T-cell (primary cell): Measurements from ENCODE around the gene INTU. TPM values are rescaled to one million over a fixed set of nuclear protein-coding genes. Genes with fewer than 3 reads are reported as not detected.

Source experiments
- ATAC-seq, 4 experiments: fragments of 200-7000 bp in 3 of 4; fragments of 150-1000 bp in 1 of 4; cut with Tn5 transposase; replicated peaks in 1 of 4; 1 replicate in 3 of 4; 2 replicates in 1 of 4; pipeline ENCODE4 v1.10.0; 2021; ENCODE audit warnings: moderate library complexity in 3 of 4, mild to moderate bottlenecking in 2 of 4, moderate number of reproducible peaks in 1 of 4
- CTCF ChIA-PET, 2 donors: fragments of 300-600 bp; sonication (Branson Sonifier 250); formaldehyde crosslinking; loops; one replicate each; lab custom pipeline; 2022; ENCODE audit warnings: antibody characterized with exemption in 2 of 2; lab: Charles Lee
- POLR2A ChIA-PET, 2 donors: fragments of 300-600 bp; sonication (Branson Sonifier 250); formaldehyde crosslinking; loops; one replicate each; lab custom pipeline; 2022; ENCODE audit warnings: antibody characterized with exemption in 2 of 2; lab: Charles Lee
- DNase-seq, 35 experiments: peaks; one replicate each; pipeline versions ENCODE4 v3.0.0 to v3.0.0-alpha.2; 2013 to 2023
- H3K27ac ChIP-seq: one replicate; pipeline ENCODE4 v1.5.1; 2013; ENCODE audit warnings: low read length
- H3K27me3 ChIP-seq, 2 experiments: replicated peaks in 1 of 2; 1 replicate in 1 of 2; 2 replicates in 1 of 2; pipeline versions ENCODE4 v1.6.1 to v1.7.0; 2013; ENCODE audit warnings: low read length in 1 of 2, mixed read lengths in 1 of 2; ENCODE audit not compliant: control insufficient read depth in 2 of 2, insufficient read depth in 2 of 2; ENCODE audit errors: extremely low read depth in 1 of 2
- H3K36me3 ChIP-seq, 2 donors: 1 replicate in 1 of 2; 2 replicates in 1 of 2; pipeline versions ENCODE4 v1.6.1 to v1.7.0; 2013; ENCODE audit warnings: low read length in 1 of 2; ENCODE audit not compliant: control insufficient read depth in 2 of 2, insufficient read depth in 1 of 2; ENCODE audit errors: extremely low read depth in 1 of 2
- H3K4me1 ChIP-seq, 2 experiments: 1 replicate in 1 of 2; 2 replicates in 1 of 2; pipeline versions ENCODE4 v1.6.1 to v1.7.0; 2013; ENCODE audit warnings: low read length in 2 of 2, mixed read lengths in 1 of 2; ENCODE audit not compliant: insufficient read depth in 2 of 2, control insufficient read depth in 1 of 2; ENCODE audit errors: extremely low read depth in 1 of 2
- H3K4me3 ChIP-seq, 2 donors: 1 replicate in 1 of 2; 2 replicates in 1 of 2; pipeline versions ENCODE4 v1.5.1 to v1.7.0; 2013; ENCODE audit warnings: mild to moderate bottlenecking in 2 of 2, low read length in 1 of 2, moderate library complexity in 1 of 2; ENCODE audit not compliant: control insufficient read depth in 1 of 2; ENCODE audit errors: extremely low read depth in 1 of 2
- H3K9me3 ChIP-seq: 2 replicates; pipeline ENCODE4 v1.7.0; 2013
- H3K27ac Mint-ChIP-seq, 2 donors: one replicate each; pipeline ENCODE4 v1.8.0; 2020 to 2021; ENCODE audit warnings: mild to moderate bottlenecking in 2 of 2, mixed read lengths in 2 of 2
- H3K27me3 Mint-ChIP-seq, 2 donors: one replicate each; pipeline ENCODE4 v1.8.0; 2021 to 2022; ENCODE audit warnings: mixed read lengths in 2 of 2
- H3K36me3 Mint-ChIP-seq: one replicate; pipeline ENCODE4 v1.8.0; 2021; ENCODE audit warnings: mixed read lengths
- H3K4me1 Mint-ChIP-seq, 3 donors: one replicate each; pipeline ENCODE4 v1.8.0; 2020 to 2022; ENCODE audit warnings: mixed read lengths in 3 of 3, mild to moderate bottlenecking in 1 of 3
- H3K4me3 Mint-ChIP-seq, 3 donors: one replicate each; pipeline ENCODE4 v1.8.0; 2020 to 2022; ENCODE audit warnings: mild to moderate bottlenecking in 3 of 3, mixed read lengths in 3 of 3, moderate library complexity in 3 of 3
- H3K9me3 Mint-ChIP-seq, 3 donors: one replicate each; pipeline ENCODE4 v1.8.0; 2020 to 2022; ENCODE audit warnings: mixed read lengths in 3 of 3
- WGBS: methylation state at CpG from one replicate; pipeline ENCODE4 v1.1.5; 2013; ENCODE audit warnings: missing lambda C conversion rate; ENCODE audit not compliant: insufficient coverage; 5-methylcytosine and 5-hydroxymethylcytosine counted together
- total RNA-seq, 35 experiments: library from RNA in 6 of 35; stranded (reverse) in 6 of 35; fragments of 120-200 nt in 1 of 35; gene quantifications; one replicate each; pipeline versions ENCODE4 v1.2.1 to v1.2.4 and lab custom pipeline; 2013 to 2026

Gene INTU
- total RNA-seq, 5 donors from 2014 or later (not counting 1 experiment from before 2014, with no cell fraction given): 0.13 to 0.44 (median 0.19) TPM; not detected in 2

DNA sequence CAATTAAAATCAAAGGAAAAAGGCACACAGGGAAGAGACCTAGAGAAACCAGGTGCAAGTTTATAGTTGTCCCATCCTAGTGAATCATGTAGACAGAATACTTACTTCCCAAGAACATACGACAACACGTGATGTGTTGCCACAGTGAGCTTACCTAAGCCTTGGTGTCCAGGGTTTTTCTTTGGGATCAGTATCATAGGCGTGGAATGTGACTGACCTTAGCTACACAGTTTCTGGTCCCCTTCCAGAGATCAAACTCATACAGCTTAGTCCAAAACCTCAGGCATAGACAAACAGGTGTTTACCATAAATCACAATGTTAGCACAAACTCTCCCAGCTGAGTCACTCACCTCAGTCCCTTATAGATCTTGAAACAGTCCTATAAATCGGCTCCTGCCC lies 115.1 kb downstream of the INTU start:
- POLR2A ChIA-PET: no interaction called here
- Histone ChIP-seq H3K9me3 (no peaks in the 10 kb centered on the region), H3K27ac (no peak overlapping the region), H3K4me3 (no peak overlapping the region), H3K4me1 (no peaks in the 10 kb centered on the region), H3K36me3 (no peaks in the 10 kb centered on the region), H3K27me3 (peaks cover 0 to 3% of the 10 kb centered on the region in 2 experiments)
- CTCF ChIA-PET: no interaction called here
- WGBS: 69% methylated on average over 4 of the region's 4 CpGs
- Mint-ChIP-seq H3K27ac (no peak overlapping the region), H3K36me3 (no peaks in the 10 kb centered on the region), H3K4me3 (no peak overlapping the region), H3K27me3 (peaks cover 13 to 25% of the 10 kb centered on the region in 2 donors), H3K4me1 (no peaks in the 10 kb centered on the region), H3K9me3 (peaks cover 0 to 13% (median 8%) of the 10 kb centered on the region in 3 donors)
- no peak for ATAC-seq
- no peak for DNase-seq

DNA sequence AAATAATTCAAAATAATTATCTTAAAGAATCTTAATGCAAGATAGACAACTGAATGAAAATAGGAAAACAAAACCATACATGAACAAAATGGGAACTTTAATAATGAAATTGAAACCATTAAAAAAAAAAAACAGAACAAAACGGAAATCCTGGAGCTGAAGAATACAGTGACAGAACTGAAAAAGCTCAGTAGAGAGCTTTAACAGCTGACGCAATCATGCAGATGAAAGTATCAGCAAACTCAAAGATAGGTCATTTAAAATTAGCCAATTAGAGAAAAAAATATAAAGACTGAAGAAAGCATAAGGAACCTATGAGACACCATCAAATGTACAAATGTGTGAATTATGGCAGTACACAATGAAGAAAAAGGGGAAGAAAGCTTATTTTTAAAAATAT lies 116.2 kb downstream of the INTU start:
- no CpG with 5 or more reads among the region's 2 CpGs for WGBS
- POLR2A ChIA-PET: no interaction called here
- H3K4me1 ChIP-seq: no peaks in the 10 kb centered on the region
- H3K36me3 Mint-ChIP-seq: no peaks in the 10 kb centered on the region
- DNase-seq (no peak), ATAC-seq (no peak)
- H3K36me3 ChIP-seq: no peaks in the 10 kb centered on the region
- CTCF ChIA-PET: interaction anchor here in 1 of 2 donors (0.6 kb wide), 1 partner anchor 25 kb away, joined by 3 read pairs; no protein-coding TSS in a partner anchor
- H3K27ac ChIP-seq: no peak overlapping the region
- peaks cover 0 to 13% (median 8%) of the 10 kb centered on the region in 3 donors for H3K9me3 Mint-ChIP-seq
- peaks cover 15 to 25% of the 10 kb centered on the region in 2 donors for H3K27me3 Mint-ChIP-seq
- no peak overlapping the region for H3K4me3 Mint-ChIP-seq
- H3K4me3 ChIP-seq: no peak overlapping the region
- H3K4me1 Mint-ChIP-seq: no peaks in the 10 kb centered on the region
- H3K27me3 ChIP-seq: peaks cover 0 to 3% of the 10 kb centered on the region in 2 experiments
- H3K27ac Mint-ChIP-seq: no peak overlapping the region
- H3K9me3 ChIP-seq: no peaks in the 10 kb centered on the region

DNA sequence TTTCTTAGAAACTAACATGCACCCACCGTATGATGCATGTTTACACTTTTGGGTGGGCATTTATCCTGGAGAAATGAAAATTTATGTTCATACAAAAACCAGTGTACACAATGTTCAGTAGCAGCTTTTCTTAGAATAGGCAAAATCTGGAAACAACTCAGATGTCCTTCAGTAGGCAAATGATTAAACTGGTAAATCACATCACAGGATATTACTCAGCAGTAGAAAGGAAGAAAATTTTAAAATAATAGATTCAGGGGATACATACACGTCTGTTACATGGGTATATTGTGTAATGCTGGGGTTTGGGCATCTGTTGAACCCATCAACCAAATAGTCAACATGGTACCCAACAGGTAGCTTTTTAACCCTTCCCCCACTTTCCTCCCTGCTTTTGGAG lies 124.1 kb downstream of the INTU start:
- Histone ChIP-seq H3K9me3 (no peaks in the 10 kb centered on the region), H3K27ac (no peak overlapping the region), H3K36me3 (no peaks in the 10 kb centered on the region), H3K4me3 (no peak overlapping the region), H3K27me3 (no peaks in the 10 kb centered on the region), H3K4me1 (no peaks in the 10 kb centered on the region)
- Mint-ChIP-seq H3K4me3 (no peak overlapping the region), H3K36me3 (no peaks in the 10 kb centered on the region), H3K27me3 (peaks cover 8 to 18% of the 10 kb centered on the region in 2 donors), H3K27ac (no peak overlapping the region), H3K4me1 (no peaks in the 10 kb centered on the region), H3K9me3 (peaks cover 0 to 4% (median 0%) of the 10 kb centered on the region in 3 donors)
- 100% methylated on average over 1 of the region's 2 CpGs for WGBS
- no peak for DNase-seq
- ATAC-seq: no peak
- POLR2A ChIA-PET: no interaction called here
- CTCF ChIA-PET: no interaction called here

DNA sequence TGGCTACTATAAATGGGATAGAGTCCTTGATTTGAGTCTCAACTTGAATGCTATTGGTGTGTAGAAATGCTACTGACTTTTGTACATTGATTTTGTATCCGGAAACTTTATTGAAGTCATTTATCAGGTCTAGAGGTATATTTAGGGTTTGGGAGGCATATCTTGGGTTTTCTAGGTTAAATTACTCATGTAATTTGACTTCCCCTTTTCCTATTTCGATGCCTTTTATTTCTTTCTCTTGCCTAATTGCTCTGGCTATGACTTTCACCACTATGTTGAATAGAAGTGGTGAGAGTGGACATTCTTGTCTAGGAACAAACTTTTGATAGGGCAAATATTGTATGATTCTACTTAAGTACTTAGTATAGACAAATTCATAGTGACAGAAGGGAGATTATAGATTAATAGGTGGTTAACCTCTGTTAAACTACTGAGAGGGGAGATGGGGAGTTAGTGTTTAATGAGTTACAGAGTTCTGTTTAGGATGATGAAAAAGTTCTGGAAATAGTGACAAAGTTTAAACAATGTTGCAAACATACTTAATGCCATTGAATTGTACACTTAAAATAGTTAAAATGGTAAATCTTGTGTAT lies 126.6 kb downstream of the INTU start:
- H3K27ac Mint-ChIP-seq: no peak overlapping the region
- POLR2A ChIA-PET: no interaction called here
- no CpG with 5 or more reads among the region's 2 CpGs for WGBS

DNA sequence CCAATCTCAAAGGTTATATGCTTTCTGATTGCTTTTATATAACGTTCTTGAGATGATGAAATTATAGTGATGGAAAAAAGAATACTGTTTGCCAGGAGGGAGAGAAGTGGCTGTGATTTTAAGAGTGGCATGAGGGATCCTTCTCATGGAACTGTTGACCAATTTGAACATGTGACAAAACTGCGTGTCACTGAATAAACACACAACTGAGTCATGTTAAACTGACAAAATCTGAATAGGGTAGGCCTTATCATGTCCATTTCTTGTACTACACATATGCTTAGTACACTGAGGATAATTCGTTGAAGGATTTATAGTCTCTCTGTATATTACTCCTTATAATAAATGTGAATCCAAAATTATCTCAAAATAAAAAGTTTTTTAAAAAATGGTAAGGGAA lies 127.1 kb downstream of the INTU start:
- H3K27ac ChIP-seq: no peak overlapping the region
- Mint-ChIP-seq H3K36me3 (no peaks in the 10 kb centered on the region), H3K9me3 (peaks cover 0 to 4% (median 0%) of the 10 kb centered on the region in 3 donors), H3K27me3 (peaks cover 3 to 13% of the 10 kb centered on the region in 2 donors), H3K4me3 (no peak overlapping the region), H3K27ac (no peak overlapping the region), H3K4me1 (no peaks in the 10 kb centered on the region)
- 20% methylated on average over 1 of the region's 3 CpGs for WGBS
- no peaks in the 10 kb centered on the region for H3K4me1 ChIP-seq
- no peak overlapping the region for H3K4me3 ChIP-seq
- ChIA-PET POLR2A (no interaction called here), CTCF (interaction anchor here in 1 of 2 donors (0.7 kb wide), 1 partner anchor 1882 kb away, joined by 3 read pairs; no protein-coding TSS in a partner anchor)
- no peaks in the 10 kb centered on the region for H3K9me3 ChIP-seq
- ATAC-seq (no peak), DNase-seq (no peak)
- no peaks in the 10 kb centered on the region for H3K27me3 ChIP-seq
- no peaks in the 10 kb centered on the region for H3K36me3 ChIP-seq

More for the DNA sequence above, 126.6 kb downstream of the INTU start:
- no peak for ATAC-seq
- Mint-ChIP-seq H3K36me3 (no peaks in the 10 kb centered on the region), H3K4me3 (no peak overlapping the region), H3K4me1 (no peaks in the 10 kb centered on the region), H3K27me3 (peaks cover 3 to 13% of the 10 kb centered on the region in 2 donors), H3K9me3 (peaks cover 0 to 4% (median 0%) of the 10 kb centered on the region in 3 donors)
- H3K27ac ChIP-seq: no peak overlapping the region
- no peak for DNase-seq
- no peaks in the 10 kb centered on the region for H3K4me1 ChIP-seq
- H3K36me3 ChIP-seq: no peaks in the 10 kb centered on the region
- CTCF ChIA-PET: no interaction called here
- no peaks in the 10 kb centered on the region for H3K9me3 ChIP-seq
- H3K4me3 ChIP-seq: no peak overlapping the region
- H3K27me3 ChIP-seq: no peaks in the 10 kb centered on the region

DNA sequence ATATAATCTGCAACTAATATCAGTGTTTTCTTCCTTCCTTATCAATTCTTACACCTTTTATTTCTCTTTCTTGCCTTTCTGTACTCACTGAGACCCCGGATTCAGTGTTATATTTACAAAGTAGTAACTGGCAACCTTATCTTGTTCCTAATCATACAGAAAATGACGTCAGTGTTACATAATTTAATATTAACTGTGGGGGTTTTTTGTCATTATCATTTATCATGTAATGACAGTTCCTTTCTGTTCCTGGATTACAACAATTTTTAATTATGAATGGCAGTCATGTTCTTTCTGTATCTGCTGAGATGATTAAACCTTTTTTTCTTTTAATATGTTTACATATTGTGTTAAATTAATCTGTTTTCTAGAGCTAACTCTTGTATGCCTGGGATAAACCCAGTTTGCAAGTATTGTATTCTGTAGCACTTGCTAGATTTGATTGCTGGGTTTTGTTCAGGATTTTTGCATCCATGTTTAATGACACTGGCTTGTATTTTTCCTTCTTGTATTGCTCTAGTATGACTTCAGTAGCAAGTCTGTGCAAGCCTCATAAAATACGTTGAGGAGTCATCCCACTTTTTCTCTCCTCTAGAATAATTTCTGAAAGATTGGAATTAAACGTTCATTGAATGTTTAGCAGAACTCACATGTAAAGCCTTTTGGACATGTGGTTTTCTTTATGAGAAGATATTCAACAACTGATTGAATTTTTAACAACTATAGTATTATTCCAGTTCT lies 138.9 kb downstream of the INTU start:
- no peak overlapping the region for H3K4me3 Mint-ChIP-seq
- H3K27ac Mint-ChIP-seq: no peak overlapping the region
- Histone ChIP-seq H3K9me3 (no peaks in the 10 kb centered on the region), H3K36me3 (no peaks in the 10 kb centered on the region), H3K27me3 (peaks cover 0 to 8% of the 10 kb centered on the region in 2 experiments), H3K4me1 (no peaks in the 10 kb centered on the region), H3K27ac (no peak overlapping the region), H3K4me3 (no peak overlapping the region)
- DNase-seq: no peak
- CTCF ChIA-PET: interaction anchor here in 1 of 2 donors (0.7 kb wide), 1 partner anchor 34 kb away, joined by 8 read pairs; no protein-coding TSS in a partner anchor
- no peaks in the 10 kb centered on the region for H3K4me1 Mint-ChIP-seq
- ATAC-seq: no peak
- no CpG with 5 or more reads among the region's 4 CpGs for WGBS
- no peaks in the 10 kb centered on the region for H3K36me3 Mint-ChIP-seq
- H3K27me3 Mint-ChIP-seq: peaks cover 34 to 41% of the 10 kb centered on the region in 2 donors
- H3K9me3 Mint-ChIP-seq: no peaks in the 10 kb centered on the region
- POLR2A ChIA-PET: no interaction called here
